HG02870 (cell line): ENCODE data around the gene SLC6A6.

ENCODE experiments used
- ATAC-seq: cut with Tn5 transposase; IDR thresholded peaks from one replicate; pipeline ENCODE4 v1.9.1; 2021; ENCODE audit warnings: mild to moderate bottlenecking, moderate library complexity; ENCODE audit not compliant: unreplicated experiment

The SLC6A6 gene

DNA sequence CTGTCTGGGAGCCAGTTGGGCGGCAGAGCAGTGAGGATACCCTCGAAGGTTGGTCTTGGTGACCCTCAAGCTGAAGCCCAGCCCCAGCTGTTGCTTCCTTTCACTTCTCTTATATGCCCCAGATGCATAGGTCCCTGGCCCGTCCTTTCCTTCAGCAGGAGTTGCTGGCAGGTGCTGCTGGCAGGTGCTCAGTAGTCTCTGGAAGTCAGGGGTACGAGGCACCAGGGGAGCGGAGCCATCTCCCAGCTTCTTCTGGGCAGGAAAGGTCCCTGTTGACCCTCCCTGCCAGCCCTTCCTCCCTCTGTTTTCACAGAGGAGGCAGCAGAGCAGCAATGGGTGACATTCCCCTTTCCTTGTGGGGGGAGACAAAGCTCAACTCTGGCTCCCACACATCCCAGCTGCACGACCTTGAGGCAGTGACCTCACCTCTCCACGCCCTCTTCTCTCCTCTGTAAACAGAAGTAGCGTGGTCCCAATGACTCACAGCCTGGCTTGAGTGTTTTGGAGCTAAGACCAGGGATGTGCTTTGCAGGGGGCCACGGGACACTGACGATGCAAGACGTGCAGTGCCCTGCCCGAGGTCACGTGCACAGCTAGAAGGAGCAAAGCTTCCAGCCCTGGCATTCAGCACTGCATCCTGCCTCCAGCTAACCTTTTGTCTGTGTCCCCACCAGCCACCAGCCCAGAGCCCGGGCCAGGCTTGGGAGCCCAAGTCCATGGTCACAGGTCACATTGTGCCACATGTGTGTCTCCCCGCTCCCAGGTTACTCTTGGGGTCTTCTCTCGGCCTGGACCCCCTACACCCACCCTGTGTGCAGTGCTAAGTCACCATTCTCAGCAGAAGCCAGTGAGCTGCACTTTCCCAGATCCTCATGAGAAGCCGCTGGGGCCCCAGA lies 49.7 kb downstream of the SLC6A6 start:
- ATAC-seq = no peak

DNA sequence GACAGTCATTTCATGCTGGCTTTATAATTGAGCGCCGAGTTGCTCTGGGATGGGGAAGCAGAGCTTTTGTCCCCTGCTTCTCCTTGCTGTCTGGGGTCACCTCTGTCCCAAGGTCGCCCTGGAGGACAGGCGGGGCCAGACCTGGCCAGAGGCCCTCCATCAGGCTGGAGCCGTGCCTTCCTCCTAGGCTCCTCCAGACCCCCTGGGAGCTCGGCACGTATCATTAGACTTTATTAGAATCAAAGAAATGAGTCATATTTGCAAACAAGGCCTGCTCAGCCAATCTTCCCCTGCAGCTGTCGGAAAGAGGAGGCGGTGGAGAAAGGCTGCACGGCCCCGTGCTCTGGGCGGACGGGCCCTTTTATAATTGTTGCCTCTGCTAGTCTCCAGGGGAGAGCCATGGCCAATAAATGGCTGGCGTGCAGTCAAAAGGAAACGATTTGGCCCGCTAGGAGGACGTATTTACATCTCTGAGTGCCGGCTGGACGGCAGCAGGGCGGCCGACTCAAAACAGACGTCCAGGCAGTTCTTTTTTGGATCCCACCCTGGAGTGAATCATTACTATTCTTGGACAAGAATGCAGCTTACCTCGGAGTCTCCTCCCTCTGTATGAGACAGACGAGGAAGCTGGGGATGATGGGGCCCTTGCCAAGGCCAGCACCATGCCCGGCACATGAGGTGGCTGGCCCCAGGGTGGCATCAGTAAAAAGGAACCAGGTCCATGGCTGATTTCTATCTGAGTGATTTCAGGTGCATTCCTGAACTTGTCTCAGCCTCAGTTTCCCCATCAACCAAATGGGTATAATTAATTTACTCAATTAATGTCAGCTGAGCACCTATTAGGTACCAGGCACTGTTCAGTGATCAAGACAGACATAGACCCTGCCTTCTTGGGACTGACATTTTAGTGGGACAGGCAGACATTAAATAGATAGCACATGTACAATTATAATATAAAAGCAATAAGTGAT lies 50.6 kb downstream of the SLC6A6 start:
- no peak for ATAC-seq

- no peak for ATAC-seq
Observed at GRCh38 chr3:14453876-14454638, 51.7 kb downstream of the SLC6A6 start.

DNA sequence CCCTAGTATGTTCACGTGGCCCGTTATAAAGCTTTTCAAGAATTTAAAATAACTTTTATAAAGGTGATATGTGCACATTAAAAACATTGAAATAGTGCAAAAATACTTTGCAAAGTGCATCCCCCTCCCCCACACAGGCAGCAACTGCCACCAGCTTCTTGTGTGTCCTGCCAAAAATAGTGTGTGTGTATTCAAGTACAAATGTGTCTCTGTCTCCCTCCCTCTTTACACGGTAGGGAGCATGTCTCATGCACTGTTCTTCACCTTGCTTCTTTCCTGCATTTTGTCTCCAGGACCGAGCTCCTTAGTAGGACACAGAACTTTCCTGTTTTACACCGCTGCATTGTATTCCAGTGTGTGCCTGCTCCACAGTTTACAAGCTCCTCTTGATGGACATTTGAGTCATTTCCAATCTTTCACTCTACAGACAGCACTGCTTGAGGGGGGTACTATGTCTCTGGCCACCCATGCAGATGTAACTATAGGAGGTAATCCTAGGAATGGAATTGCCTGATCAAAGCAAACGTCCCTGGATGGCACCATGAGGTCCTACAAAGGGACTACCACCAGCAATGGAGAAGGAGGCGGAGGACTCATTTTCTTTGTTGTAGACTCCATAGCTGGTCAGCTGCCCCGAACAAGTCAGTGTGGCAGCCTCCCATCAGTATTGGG lies 52.4 kb downstream of the SLC6A6 start:
- no peak for ATAC-seq

- ATAC-seq = no peak
Observed at GRCh38 chr3:14455571-14456317, 53.3 kb downstream of the SLC6A6 start.

- ATAC-seq = no peak
Observed at GRCh38 chr3:14456794-14457193, 54.4 kb downstream of the SLC6A6 start.

DNA sequence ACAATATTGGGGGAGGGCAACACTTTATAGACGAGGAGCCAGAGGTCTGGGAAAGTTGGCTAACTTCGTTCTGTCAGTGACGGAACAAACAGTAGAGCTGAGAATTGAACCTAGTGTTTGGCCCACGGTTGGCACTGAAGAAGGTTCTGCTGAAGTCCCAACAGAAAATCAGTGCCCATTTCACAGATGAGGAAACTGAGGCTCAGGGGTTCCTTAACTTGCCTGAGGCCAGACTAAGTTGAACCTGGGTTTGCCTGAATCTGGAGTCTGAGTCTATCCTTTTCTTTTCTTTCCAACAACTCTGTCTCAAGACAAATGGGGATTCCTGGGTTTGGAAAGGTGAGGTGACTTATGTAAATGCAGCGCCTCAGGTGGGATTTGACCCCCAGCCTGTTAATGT lies 55.1 kb downstream of the SLC6A6 start:
- ATAC-seq = no peak

GRCh38 chr3:14457999-14458398 lies 55.6 kb downstream of the SLC6A6 start:
- no peak for ATAC-seq

DNA sequence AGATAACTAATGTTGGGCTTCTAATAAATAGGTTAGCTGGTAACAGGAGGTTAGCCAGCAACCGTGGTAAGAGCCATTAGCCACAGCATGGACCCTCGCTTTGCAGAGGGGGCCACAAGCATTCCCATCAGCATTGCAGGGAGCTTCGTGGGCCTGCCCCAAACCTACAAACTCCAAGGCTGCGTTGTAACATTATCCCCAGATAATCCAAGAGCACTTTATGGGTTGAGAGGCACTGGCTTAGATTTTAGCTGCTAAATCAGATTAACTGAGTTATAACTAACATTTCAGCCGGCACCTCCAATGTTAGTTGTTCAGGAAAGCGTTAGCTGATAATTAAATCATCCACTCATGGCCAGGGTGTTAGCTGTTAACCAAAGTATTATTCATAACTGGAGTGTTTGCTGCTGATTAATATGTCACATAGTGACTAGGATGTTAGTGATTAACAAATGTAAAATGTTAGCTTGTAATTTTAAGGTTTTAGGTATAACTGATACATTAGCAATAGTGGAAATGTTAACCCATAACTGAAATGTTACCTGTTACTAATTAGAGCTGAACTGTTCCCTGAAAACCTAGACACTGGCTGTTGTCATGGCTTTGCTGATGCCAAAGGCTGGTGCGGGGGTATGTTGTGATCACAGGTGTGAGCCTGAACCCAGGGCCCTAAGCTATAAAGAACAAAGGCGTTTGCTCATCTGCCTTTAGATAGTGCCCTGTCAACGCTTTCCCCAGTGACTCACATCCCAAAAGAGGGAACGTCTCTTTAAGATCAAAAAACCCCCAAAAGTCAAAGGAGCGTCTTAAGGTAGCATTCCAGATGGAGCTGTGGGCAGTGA lies 56.2 kb downstream of the SLC6A6 start:
- ATAC-seq = no peak

DNA sequence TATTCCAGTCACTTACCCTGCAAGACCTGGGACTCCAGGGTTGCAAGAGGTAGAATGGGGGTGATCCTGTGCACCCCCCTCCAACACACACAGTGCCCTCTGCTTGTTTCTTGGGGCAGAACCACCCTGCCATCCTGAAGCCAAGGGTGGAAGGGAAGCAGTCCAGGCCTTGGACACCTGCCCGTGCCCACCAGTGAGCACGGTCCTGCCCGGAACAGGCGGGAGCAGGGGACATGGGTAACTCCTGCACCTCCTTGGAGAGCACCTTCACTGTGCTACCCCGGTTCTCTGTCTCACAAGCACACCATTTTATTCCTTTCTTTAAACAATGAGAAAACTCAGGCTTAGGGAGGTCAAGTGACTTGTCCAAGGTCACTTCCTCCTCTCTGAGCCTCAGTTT lies 57.0 kb downstream of the SLC6A6 start:
- ATAC-seq = no peak

DNA sequence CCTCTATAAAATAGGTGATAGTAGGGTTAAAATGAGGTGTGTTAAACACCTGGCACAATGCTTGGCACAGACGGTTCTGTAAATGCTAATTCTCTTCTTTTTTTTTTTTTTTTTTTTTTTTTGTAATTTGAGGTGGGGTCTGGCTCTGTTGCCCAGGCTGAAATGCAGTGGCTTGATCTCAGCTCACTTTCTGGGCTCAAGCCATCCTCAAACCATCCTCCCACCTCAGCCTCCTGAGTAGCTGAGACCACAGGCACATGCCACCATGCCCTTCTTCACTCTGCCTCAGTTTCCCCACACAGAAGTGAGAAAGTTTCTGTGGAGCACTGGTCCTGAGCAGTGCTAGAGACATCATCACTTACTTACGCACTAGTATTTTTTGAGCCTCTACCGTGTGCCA lies 57.4 kb downstream of the SLC6A6 start:
- no peak for ATAC-seq

DNA sequence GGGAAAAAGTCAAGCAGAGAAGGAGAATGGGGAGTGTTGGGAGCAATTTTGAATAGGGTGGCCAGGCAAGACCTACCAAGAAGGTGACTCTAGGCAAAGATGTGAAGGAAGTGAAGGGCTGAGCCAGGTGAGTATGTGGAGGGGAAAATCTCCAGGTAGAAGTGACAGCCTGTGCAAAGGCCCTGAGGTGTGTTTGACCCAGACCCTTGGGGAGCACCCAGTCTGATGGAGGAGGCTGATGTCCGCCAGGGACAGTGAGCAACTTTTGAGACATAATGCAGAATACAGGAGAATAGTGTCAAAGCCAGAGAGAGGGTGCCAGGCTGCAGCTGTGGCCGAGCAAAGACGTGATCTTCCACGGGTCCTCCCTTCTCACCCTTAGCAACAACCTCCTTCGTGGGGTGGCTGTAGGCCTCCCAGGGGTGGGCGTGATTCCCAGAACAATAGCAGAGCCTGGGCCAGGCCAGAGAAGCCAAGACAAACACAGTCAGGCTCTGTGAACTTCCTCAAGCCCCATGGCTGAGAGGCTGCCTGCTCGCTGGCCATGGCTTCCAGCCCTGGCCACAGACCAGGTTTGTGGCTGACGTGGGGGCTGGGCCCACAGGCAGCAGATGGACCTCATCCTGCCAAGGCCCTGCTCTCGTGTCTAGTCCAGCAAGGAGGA lies 58.1 kb downstream of the SLC6A6 start:
- no peak for ATAC-seq

DNA sequence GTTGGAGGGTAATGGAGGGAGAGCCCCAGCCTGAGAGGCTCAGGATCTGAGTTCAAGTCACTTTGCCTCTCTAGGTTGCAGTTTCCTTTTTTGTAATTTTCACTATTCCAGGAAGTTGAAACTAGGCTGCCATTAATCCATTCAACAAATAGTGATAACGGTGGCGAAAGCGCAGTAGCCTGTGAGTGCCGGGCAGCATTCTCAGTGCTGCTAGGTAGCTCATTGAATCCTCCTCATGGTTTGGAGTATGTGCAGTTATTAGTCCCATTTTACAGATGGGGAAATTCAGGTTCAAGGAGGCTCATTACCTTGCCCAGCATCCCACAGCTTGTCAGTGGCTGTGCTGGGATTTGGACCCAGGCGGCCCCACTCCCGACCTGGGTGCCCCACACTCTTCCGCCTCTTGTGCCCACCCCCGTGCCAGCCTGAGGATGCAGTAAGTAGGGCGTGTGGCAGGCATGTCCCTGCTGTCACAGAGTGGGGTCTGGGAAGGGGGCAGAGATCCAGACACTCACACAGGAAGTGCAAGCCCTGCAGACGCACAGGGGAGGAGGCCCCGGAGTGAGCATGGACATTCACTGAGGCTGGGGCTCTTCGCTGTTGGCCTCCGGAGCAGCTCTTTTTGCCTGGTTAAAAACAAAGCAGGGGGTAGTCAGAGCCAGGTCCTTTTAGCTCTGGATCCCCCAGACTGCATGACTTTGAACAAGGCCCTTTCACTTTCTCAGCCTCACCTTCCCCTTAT lies 58.8 kb downstream of the SLC6A6 start:
- no peak for ATAC-seq

DNA sequence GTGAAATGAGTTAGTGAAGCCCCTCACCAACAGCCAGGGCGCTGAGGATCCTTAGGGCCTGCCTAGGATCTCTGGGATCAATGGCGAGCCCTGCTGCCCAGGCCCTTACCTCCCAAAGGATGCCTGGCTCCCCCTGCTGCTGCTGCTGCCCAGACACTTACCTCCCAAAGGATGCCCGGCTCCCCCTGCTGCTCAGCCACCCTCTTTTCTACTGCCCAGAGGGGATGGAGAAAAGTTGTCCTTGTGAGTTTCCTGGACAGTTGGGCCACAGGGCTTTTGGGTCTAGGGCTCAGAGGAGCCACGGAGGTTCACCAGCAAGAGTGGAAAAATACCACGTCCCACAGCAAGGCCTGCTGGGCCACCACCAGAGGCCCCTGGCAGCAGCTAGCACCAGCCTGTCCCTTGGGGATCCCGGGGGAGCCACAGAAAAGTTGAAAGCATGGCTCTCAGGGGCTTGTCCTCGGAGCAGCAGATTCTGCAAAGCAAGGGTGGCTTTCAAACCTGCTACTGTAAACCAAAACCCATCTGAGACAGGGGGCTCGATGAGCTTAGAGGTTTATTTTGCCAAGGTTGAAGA lies 59.4 kb downstream of the SLC6A6 start:
- no peak for ATAC-seq

- no peak for ATAC-seq
Observed at GRCh38 chr3:14462738-14463137, 60.3 kb downstream of the SLC6A6 start.

DNA sequence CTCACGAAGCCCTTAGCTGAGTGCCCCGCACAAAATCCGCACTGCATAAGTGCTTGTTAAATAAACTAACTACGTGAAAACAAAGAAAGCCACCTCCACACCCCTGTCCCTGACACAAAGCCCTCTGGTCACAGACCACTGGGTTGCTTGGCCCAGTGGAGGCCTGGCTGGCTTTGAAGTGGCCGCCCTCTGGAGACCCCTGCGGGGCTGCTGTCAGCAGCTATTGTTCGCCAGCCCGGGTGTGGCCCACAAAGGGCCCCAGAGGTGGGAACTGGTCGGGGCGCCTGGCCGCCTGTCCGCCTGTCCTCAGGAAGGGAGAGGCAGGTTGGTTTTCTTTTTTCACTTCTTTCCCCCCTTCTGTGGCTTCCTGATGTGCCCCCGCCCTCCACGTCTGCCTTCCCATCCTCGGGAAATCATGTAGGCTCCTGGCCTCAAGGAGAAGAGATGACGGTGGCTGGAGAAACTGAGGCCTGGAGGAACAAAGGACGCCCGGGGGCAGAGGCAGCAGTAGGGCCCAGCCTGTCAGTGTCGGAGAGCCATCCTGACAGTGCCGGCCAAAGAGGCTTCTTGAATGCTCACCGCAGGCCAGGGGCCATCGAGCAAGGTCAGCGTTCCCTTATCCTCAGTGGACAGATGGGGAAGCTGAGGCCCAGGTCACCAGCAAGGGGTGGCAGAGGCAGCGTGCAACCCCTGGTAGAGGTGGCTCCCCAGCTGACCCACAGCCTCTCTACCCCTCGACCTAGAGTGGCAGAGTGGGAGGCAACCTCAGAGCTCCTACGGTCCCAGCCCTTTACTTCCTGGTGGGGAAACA lies 61.1 kb downstream of the SLC6A6 start:
- ATAC-seq = no peak

GRCh38 chr3:14464141-14464465 lies 61.7 kb downstream of the SLC6A6 start:
- ATAC-seq = no peak
